Fibroblast of lung (primary cell): ENCODE results near the gene ZNF441. TPM values are rescaled to one million over a fixed set of nuclear protein-coding genes. Genes with fewer than 3 reads are reported as not detected.

ENCODE experiments used
- DNase-seq, 2 donors: peaks; one replicate each; pipeline versions ENCODE4 v3.0.0 to v3.0.0-alpha.2; 2010; ENCODE audit warnings: low read depth in 2 of 2
- H2AFZ ChIP-seq: 2 replicates; pipeline ENCODE4 v1.5.1; 2012; ENCODE audit warnings: low read length, control low read depth, inconsistent platforms
- H3K27ac ChIP-seq: 2 replicates; pipeline ENCODE4 v1.5.1; 2011; ENCODE audit warnings: low read length, control low read depth; ENCODE audit not compliant: insufficient read depth
- H3K27me3 ChIP-seq: 2 replicates; pipeline ENCODE4 v1.5.1; 2011; ENCODE audit warnings: mild to moderate bottlenecking, low read length; ENCODE audit not compliant: control insufficient read depth, insufficient read depth
- H3K36me3 ChIP-seq: 2 replicates; pipeline ENCODE4 v1.5.1; 2011; ENCODE audit warnings: low read length; ENCODE audit not compliant: control insufficient read depth, insufficient read depth
- H3K4me1 ChIP-seq: 2 replicates; pipeline ENCODE4 v1.5.1; 2011; ENCODE audit warnings: low read length; ENCODE audit not compliant: control insufficient read depth, insufficient read depth; ENCODE audit errors: extremely low read depth
- H3K4me2 ChIP-seq: 2 replicates; pipeline ENCODE4 v1.5.1; 2011; ENCODE audit warnings: low read length, control low read depth; ENCODE audit not compliant: insufficient read depth; ENCODE audit errors: extremely low read depth
- H3K4me3 ChIP-seq, 4 experiments: fragments of 200-600 bp in 1 of 4; sonication (generic) in 1 of 4; replicated peaks in 1 of 4; 2 replicates each; pipeline ENCODE4 v1.5.1; 2011 to 2016; ENCODE audit warnings: low read length in 4 of 4, low read depth in 3 of 4, mild to moderate bottlenecking in 3 of 4, control low read depth in 2 of 4, inconsistent platforms in 1 of 4, mixed read lengths in 1 of 4; ENCODE audit not compliant: insufficient read depth in 1 of 4; ENCODE audit errors: control extremely low read depth in 1 of 4
- H3K79me2 ChIP-seq: 2 replicates; pipeline ENCODE4 v1.5.1; 2012; ENCODE audit warnings: mild to moderate bottlenecking, low read length, inconsistent platforms; ENCODE audit not compliant: control insufficient read depth, insufficient read depth
- H3K9ac ChIP-seq: 2 replicates; pipeline ENCODE4 v1.5.1; 2011; ENCODE audit warnings: mild to moderate bottlenecking, low read length, control low read depth; ENCODE audit not compliant: insufficient read depth
- H3K9me3 ChIP-seq: 2 replicates; pipeline ENCODE4 v1.5.1; 2012; ENCODE audit warnings: low read depth, low read length; ENCODE audit not compliant: control insufficient read depth, insufficient read depth
- H4K20me1 ChIP-seq: 2 replicates; pipeline ENCODE4 v1.5.1; 2011; ENCODE audit warnings: low read length; ENCODE audit not compliant: control insufficient read depth, insufficient read depth; ENCODE audit errors: extremely low read depth
- CTCF ChIP-seq, 2 donors: IDR thresholded peaks in 1 of 2; conservative IDR thresholded peaks in 1 of 2; 1 replicate in 1 of 2; 2 replicates in 1 of 2; pipeline ENCODE4 v1.5.1; 2011 to 2012; ENCODE audit warnings: low read length in 2 of 2, control low read depth in 1 of 2, inconsistent platforms in 1 of 2, low read depth in 1 of 2, mild to moderate bottlenecking in 1 of 2
- EZH2 ChIP-seq: IDR thresholded peaks from 2 replicates; pipeline ENCODE4 v1.5.1; 2012; ENCODE audit warnings: low read length, control low read depth, mild to moderate bottlenecking; ENCODE audit errors: missing control alignments
- polyA plus RNA-seq, 2 donors: library from polyadenylated mRNA; depleted of rRNA in 1 of 2; stranded (reverse) in 1 of 2; unstranded in 1 of 2; fragments of >200 nt; gene quantifications; 2 replicates each; pipeline ENCODE4 v1.2.1, GENCODE V29; 2011 to 2012; ENCODE audit warnings: missing spikeins in 1 of 2
- total RNA-seq: library from RNA; depleted of rRNA; stranded (reverse); fragments of >200 nt; gene quantifications from 2 replicates; pipeline ENCODE4 v1.2.1, GENCODE V29; 2014

Gene ZNF441
- total and polyA plus RNA-seq, 2 donors (not counting 1 experiment from before 2014, with no cell fraction given), result 5.4 to 21.1 TPM

GRCh38 chr19:11780431-11781020 is 13.7 kb downstream of the ZNF441 start:
- TF ChIP-seq EZH2, result no peak
- TF ChIP-seq CTCF (conservative IDR thresholded peaks at IDR 0.05 in 1 of 2, IDR thresholded peaks at IDR 0.05 in 1 of 2; ENCODE audit: low read depth in 1 of 2, low read length in 2 of 2), result no peak
- Histone ChIP-seq H2AFZ (no peak overlapping the region), H3K4me3 (no peak overlapping the region), H3K27ac (no peak overlapping the region), H4K20me1 (no peaks in the 10 kb centered on the region), H3K9me3 (peaks cover 22% of the 10 kb centered on the region), H3K4me2 (no peak overlapping the region), H3K9ac (no peak overlapping the region), H3K79me2 (no peaks in the 10 kb centered on the region), H3K36me3 (peaks cover 15% of the 10 kb centered on the region), H3K27me3 (no peaks in the 10 kb centered on the region), H3K4me1 (no peaks in the 10 kb centered on the region)
- DNase-seq, result no peak

GRCh38 chr19:11781295-11782057 is 14.7 kb downstream of the ZNF441 start:
- Histone ChIP-seq H3K27me3 (no peaks in the 10 kb centered on the region), H3K36me3 (peaks cover 15% of the 10 kb centered on the region), H3K4me2 (no peak overlapping the region), H2AFZ (no peak overlapping the region), H3K27ac (no peak overlapping the region), H3K9ac (no peak overlapping the region), H4K20me1 (no peaks in the 10 kb centered on the region), H3K4me1 (no peaks in the 10 kb centered on the region), H3K9me3 (peaks cover 22% of the 10 kb centered on the region), H3K4me3 (no peak overlapping the region), H3K79me2 (no peaks in the 10 kb centered on the region)
- no peak for TF ChIP-seq EZH2
- no peak for TF ChIP-seq CTCF (conservative IDR thresholded peaks at IDR 0.05 in 1 of 2, IDR thresholded peaks at IDR 0.05 in 1 of 2; ENCODE audit: low read depth in 1 of 2, low read length in 2 of 2)
- peak; percentile 23 to 30 for DNase-seq

GRCh38 chr19:11783767-11784166 is 17.0 kb downstream of the ZNF441 start:
- H3K27me3 ChIP-seq, result no peaks in the 10 kb centered on the region
- no peak overlapping the region for H3K4me3 ChIP-seq
- TF ChIP-seq EZH2, result no peak
- TF ChIP-seq CTCF (conservative IDR thresholded peaks at IDR 0.05 in 1 of 2, IDR thresholded peaks at IDR 0.05 in 1 of 2; ENCODE audit: low read depth in 1 of 2, low read length in 2 of 2), result no peak
- H3K9me3 ChIP-seq, result peaks cover 21% of the 10 kb centered on the region
- H3K79me2 ChIP-seq, result no peaks in the 10 kb centered on the region
- no peaks in the 10 kb centered on the region for H3K4me1 ChIP-seq
- DNase-seq, result no peak
- no peak overlapping the region for H3K4me2 ChIP-seq
- H3K9ac ChIP-seq, result no peak overlapping the region
- no peaks in the 10 kb centered on the region for H4K20me1 ChIP-seq
- no peak overlapping the region for H2AFZ ChIP-seq
- no peak overlapping the region for H3K27ac ChIP-seq
- H3K36me3 ChIP-seq, result peaks cover 12% of the 10 kb centered on the region
